ENCODE data around the gene KRTAP20-1. TPM values are rescaled to one million over a fixed set of nuclear protein-coding genes. Genes with fewer than 3 reads are reported as not detected.

The KRTAP20-1 gene
- total RNA-seq, 4 donors from 2014 or later, result not detected

DNA sequence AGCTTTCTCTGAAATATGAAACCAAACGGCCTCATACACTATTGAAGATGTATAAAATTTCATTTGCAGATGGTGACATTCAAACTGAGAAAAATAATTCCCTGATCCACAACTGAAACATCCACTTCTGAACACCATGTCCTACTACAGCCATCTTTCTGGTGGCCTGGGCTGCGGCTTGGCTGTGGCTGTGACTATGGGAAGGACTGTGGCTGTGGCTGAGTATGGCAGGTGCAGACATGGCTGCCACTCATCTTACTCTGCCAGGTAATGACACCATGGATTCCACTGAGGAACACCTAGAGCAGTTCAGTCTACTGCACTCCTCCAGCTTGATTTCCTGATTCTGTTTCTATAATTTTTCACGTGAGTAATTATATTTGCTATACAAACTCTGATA, 4.3 kb downstream of the KRTAP20-1 start, which contains the start of gene KRTAP20-4:
Gene KRTAP20-4, plus strand, starts transcription at position 106 of the 400 bp plus-strand sequence.
- no peaks in the 10 kb centered on the region for H3K4me1 ChIP-seq
- WGBS, 2 donors, result 54 to 72% methylated on average over 3 of the region's 3 CpGs
- TF ChIP-seq, protein P1, sequence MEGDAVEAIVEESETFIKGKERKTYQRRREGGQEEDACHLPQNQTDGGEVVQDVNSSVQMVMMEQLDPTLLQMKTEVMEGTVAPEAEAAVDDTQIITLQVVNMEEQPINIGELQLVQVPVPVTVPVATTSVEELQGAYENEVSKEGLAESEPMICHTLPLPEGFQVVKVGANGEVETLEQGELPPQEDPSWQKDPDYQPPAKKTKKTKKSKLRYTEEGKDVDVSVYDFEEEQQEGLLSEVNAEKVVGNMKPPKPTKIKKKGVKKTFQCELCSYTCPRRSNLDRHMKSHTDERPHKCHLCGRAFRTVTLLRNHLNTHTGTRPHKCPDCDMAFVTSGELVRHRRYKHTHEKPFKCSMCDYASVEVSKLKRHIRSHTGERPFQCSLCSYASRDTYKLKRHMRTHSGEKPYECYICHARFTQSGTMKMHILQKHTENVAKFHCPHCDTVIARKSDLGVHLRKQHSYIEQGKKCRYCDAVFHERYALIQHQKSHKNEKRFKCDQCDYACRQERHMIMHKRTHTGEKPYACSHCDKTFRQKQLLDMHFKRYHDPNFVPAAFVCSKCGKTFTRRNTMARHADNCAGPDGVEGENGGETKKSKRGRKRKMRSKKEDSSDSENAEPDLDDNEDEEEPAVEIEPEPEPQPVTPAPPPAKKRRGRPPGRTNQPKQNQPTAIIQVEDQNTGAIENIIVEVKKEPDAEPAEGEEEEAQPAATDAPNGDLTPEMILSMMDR (IDR thresholded peaks at IDR 0.05), result no peak
- TF ChIP-seq POLR2A (IDR thresholded peaks at IDR 0.05), result no peak
- intact Hi-C loops (cut with DNase I), result no loop called here
- H3K9me3 ChIP-seq, result peaks cover 0 to 17% (median 0%) of the 10 kb centered on the region in 3 donors
- H3K27ac ChIP-seq, result no peak within 1 kb of the TSS
- no peaks in the 10 kb centered on the region for H3K36me3 ChIP-seq
- no peak within 1 kb of the TSS for H3K4me3 ChIP-seq
- H3K27me3 ChIP-seq, result no peaks in the 10 kb centered on the region
- DNase-seq, result no peak

DNA sequence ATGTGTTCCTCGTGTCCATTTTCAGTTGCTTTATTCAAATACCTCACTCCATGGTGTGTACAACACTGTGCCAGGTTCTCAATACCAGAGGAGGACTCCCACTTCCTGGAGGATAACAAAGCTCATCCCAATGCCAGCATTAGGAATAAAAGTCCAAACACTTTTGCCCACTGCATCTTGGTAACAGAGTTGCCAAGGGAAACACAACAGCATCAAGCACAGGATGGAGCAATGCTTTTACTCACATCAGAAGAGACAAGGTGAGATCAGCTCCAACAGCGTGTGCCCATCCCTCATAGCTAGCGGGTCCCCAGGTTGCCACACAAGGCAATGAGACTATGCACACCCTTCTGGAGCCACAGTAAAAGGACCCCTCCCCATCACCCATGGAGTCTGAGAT, 7.1 kb downstream of the KRTAP20-1 start:
- Histone ChIP-seq H3K36me3 (no peaks in the 10 kb centered on the region), H3K27ac (no peak overlapping the region), H3K27me3 (no peaks in the 10 kb centered on the region), H3K4me3 (no peak overlapping the region), H3K9me3 (peaks cover 0 to 20% (median 0%) of the 10 kb centered on the region in 3 donors), H3K4me1 (no peaks in the 10 kb centered on the region)
- TF ChIP-seq, protein P1 (IDR thresholded peaks at IDR 0.05), result no peak
- TF ChIP-seq POLR2A (IDR thresholded peaks at IDR 0.05), result no peak
- intact Hi-C loops (cut with DNase I), result no loop called here
- 75 to 78% methylated on average over 3 of the region's 3 CpGs for WGBS, 2 donors
- no peak for DNase-seq

DNA sequence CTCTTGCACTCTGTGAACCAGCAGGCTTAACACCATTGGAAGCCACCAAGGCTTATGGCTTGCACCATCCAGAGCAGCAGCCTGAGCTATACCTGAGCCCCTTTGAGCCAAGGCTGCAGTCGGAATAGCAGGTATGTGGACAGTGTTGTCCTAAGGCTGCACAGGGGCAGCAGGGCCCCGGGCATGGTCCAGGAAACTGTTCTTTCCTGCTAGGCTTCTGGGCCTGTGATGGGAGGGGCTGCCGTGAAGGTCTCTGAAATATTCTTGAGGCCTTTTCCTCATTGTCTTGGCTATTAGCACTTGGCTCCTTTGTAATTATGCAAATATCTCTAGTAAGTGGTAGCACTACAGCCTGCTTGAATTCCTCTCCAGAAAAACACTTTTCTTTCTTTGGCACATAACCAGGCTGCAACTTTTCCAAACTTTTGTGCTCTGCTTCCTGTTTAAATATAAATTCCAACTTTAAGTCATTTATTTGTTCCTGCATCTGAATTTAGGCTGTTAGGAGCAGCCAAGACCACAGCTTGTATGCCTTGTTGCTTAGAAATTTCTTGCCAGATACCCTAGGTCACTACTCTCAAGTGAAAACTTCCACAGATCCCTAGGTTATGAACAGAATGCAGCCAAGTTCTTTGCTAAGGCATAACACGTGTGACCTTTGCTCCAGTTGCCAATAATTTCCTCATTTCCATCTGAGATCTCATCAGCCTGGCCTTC, 9.4 kb downstream of the KRTAP20-1 start:
- no peak for TF ChIP-seq POLR2A (IDR thresholded peaks at IDR 0.05)
- TF ChIP-seq, protein P1 (IDR thresholded peaks at IDR 0.05), result no peak
- peaks cover 0 to 20% (median 0%) of the 10 kb centered on the region in 3 donors for H3K9me3 ChIP-seq
- H3K27ac ChIP-seq, result no peak overlapping the region
- no peaks in the 10 kb centered on the region for H3K36me3 ChIP-seq
- no peaks in the 10 kb centered on the region for H3K27me3 ChIP-seq
- H3K4me3 ChIP-seq, result no peak overlapping the region
- DNase-seq, result no peak
- WGBS, 2 donors, result 49 to 70% methylated on average over 4 of the region's 4 CpGs
- no peaks in the 10 kb centered on the region for H3K4me1 ChIP-seq
- intact Hi-C loops (cut with DNase I), result no loop called here

DNA sequence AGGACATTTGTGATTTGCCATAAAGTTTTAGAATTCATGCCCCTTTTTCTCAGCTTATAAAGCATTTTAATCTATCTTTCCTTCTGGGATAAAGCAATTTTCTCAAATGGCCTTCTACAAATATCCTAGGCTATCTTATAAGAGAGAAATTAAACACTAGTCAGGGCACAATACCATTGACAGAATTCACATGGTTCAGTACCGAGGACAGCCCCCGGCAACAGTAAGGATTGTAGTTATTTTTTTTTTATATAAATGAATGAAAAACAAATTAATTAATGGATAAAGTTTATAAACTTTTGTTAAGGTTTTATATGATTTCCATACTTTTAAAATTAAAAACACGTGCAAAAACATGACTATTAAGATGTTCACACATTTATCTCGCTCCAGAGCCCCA, 11.9 kb downstream of the KRTAP20-1 start:
- H3K36me3 ChIP-seq, result no peaks in the 10 kb centered on the region
- no peak overlapping the region for H3K4me3 ChIP-seq
- TF ChIP-seq, protein P1 (IDR thresholded peaks at IDR 0.05), result no peak
- TF ChIP-seq POLR2A (IDR thresholded peaks at IDR 0.05), result no peak
- H3K27ac ChIP-seq, result no peak overlapping the region
- intact Hi-C loops (cut with DNase I), result no loop called here
- 72 to 75% methylated on average over 4 of the region's 4 CpGs for WGBS, 2 donors
- H3K4me1 ChIP-seq, result no peaks in the 10 kb centered on the region
- peaks cover 0 to 15% (median 0%) of the 10 kb centered on the region in 3 donors for H3K9me3 ChIP-seq
- H3K27me3 ChIP-seq, result no peaks in the 10 kb centered on the region
- DNase-seq, result no peak

DNA sequence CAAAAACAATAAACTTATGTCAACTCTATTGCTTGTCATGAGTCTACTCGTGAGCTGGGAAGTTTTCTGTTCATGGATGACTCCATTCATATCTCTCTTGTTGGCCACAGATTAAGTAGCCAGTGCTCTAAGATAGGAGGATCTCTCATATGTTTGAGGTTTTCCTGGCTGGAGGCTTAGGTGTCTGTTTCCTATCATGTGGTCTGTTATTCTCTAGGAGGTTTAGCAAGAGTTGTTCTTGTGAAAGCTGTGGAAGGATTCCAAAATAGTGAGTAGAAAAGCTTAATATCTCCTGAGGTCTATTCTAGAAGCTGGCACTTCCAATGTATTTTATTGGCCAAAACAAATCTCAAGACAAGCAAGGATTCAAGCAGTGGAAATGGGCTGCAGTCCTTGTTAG, 13.0 kb downstream of the KRTAP20-1 start:
- intact Hi-C loops (cut with DNase I), result no loop called here
- no peak for TF ChIP-seq POLR2A (IDR thresholded peaks at IDR 0.05)
- TF ChIP-seq, protein P1 (IDR thresholded peaks at IDR 0.05), result no peak
- Histone ChIP-seq H3K36me3 (no peaks in the 10 kb centered on the region), H3K4me3 (no peak overlapping the region), H3K27me3 (no peaks in the 10 kb centered on the region), H3K27ac (no peak overlapping the region), H3K9me3 (peaks cover 0 to 11% (median 0%) of the 10 kb centered on the region in 3 donors), H3K4me1 (no peaks in the 10 kb centered on the region)
- WGBS, 2 donors, result 46 to 50% methylated on average over 1 of the region's 1 CpG
- DNase-seq, result no peak

Data from esophagus squamous epithelium (tissue), 5 donors.